MM.1S (cell line): ENCODE measurements around the gene FHIT.

Source experiments
- EZH2 ChIP-seq: fragments of 300-600 bp; sonication (generic); optimal IDR thresholded peaks from 2 replicates; pipeline ENCODE3; 2017; ENCODE audit warnings: low read depth, mild to moderate bottlenecking, antibody characterized with exemption, low read length, mixed read lengths
- EZH2phosphoT487 ChIP-seq: fragments of 300-600 bp; sonication (generic); IDR thresholded peaks from 2 replicates; pipeline ENCODE4 v1.6.1; 2018; ENCODE audit warnings: antibody characterized with exemption, low read length
- TF ChIP-seq, protein P1 (sequence below): fragments of 300-600 bp; sonication (generic); IDR thresholded peaks from 2 replicates; pipeline ENCODE4 v1.5.1; 2016; ENCODE audit warnings: antibody characterized with exemption, low read length, mixed read lengths

DNA sequence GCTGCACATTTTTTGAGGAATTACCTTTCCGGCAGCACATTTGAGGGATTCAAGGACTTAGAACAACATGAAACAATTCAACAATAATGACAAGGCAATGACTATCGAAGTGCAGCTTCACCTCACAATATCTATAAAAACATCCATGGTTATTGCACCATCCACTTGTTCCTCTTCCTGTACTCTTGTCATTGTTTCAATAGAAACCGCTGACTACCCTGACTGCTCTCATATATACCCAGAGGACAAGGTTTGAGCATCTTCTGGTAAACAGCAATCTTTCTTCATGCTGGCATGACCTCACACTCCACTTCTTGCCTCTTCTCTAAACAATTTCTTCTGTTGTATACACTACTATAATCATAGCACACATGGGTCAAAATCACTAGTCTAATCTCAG, 864.9 kb downstream of the FHIT start:
- TF ChIP-seq, protein P1, sequence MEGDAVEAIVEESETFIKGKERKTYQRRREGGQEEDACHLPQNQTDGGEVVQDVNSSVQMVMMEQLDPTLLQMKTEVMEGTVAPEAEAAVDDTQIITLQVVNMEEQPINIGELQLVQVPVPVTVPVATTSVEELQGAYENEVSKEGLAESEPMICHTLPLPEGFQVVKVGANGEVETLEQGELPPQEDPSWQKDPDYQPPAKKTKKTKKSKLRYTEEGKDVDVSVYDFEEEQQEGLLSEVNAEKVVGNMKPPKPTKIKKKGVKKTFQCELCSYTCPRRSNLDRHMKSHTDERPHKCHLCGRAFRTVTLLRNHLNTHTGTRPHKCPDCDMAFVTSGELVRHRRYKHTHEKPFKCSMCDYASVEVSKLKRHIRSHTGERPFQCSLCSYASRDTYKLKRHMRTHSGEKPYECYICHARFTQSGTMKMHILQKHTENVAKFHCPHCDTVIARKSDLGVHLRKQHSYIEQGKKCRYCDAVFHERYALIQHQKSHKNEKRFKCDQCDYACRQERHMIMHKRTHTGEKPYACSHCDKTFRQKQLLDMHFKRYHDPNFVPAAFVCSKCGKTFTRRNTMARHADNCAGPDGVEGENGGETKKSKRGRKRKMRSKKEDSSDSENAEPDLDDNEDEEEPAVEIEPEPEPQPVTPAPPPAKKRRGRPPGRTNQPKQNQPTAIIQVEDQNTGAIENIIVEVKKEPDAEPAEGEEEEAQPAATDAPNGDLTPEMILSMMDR = no peak
- TF ChIP-seq EZH2 (no peak), EZH2phosphoT487 (no peak)
